H1 (cell line): ENCODE data around the gene F7. TPM values are rescaled to one million over a fixed set of nuclear protein-coding genes. Genes with fewer than 3 reads are reported as not detected.
A peak's percentile ranks its signal among the peaks of the same experiment; 100 is the strongest.

Source experiments
- CTCF ChIA-PET: fragments of 300-600 bp; sonication (Branson Sonifier 250); formaldehyde crosslinking; loops from one replicate; lab custom pipeline; 2021; ENCODE audit not compliant: partially characterized antibody; lab: Charles Lee
- POLR2A ChIA-PET: fragments of 300-600 bp; sonication (Branson Sonifier 250); formaldehyde crosslinking; loops from one replicate; lab custom pipeline; 2021; ENCODE audit warnings: inconsistent platforms; ENCODE audit not compliant: partially characterized antibody; lab: Charles Lee
- DNase-seq, 2 experiments: peaks; one replicate each; pipeline versions ENCODE4 v3.0.0 to v3.0.0-alpha.2; 2010 to 2022; ENCODE audit warnings: low spot score in 2 of 2, low read depth in 1 of 2, mixed read lengths in 1 of 2
- FAIRE-seq: peaks from 2 replicates; lab custom pipeline; 2011; peaks lifted over from hg19 to GRCh38; lab: Jason Lieb, UNC
- H2AFZ ChIP-seq: 2 replicates; pipeline ENCODE4 v1.8.1; 2012; ENCODE audit warnings: low read length, inconsistent platforms
- H2AK5ac ChIP-seq: 2 replicates; pipeline ENCODE4 v1.6.1; 2013; ENCODE audit warnings: low read depth, low read length
- H2BK120ac ChIP-seq: replicated peaks from 2 replicates; pipeline ENCODE3; 2013; ENCODE audit warnings: low read depth, low read length, inconsistent platforms
- H2BK12ac ChIP-seq: 2 replicates; pipeline ENCODE4 v1.6.1; 2013; ENCODE audit warnings: low read depth, low read length
- H2BK15ac ChIP-seq: 2 replicates; pipeline ENCODE4 v1.6.1; 2013; ENCODE audit warnings: low read length
- H2BK20ac ChIP-seq: 2 replicates; pipeline ENCODE4 v1.6.1; 2013; ENCODE audit warnings: low read length
- H2BK5ac ChIP-seq: 2 replicates; pipeline ENCODE4 v1.6.1; 2013; ENCODE audit warnings: low read depth, low read length
- H3K14ac ChIP-seq: 2 replicates; pipeline ENCODE4 v1.6.1; 2013; ENCODE audit warnings: inconsistent platforms; ENCODE audit not compliant: insufficient read length
- H3K18ac ChIP-seq: 2 replicates; pipeline ENCODE4 v1.6.1; 2013; ENCODE audit warnings: low read length; ENCODE audit errors: extremely low read depth
- H3K23ac ChIP-seq: 2 replicates; pipeline ENCODE4 v1.6.1; 2013; ENCODE audit warnings: inconsistent platforms; ENCODE audit not compliant: insufficient read length
- H3K23me2 ChIP-seq: 2 replicates; pipeline ENCODE4 v1.6.1; 2013; ENCODE audit warnings: low read depth, low read length
- H3K27ac ChIP-seq: 2 replicates; pipeline ENCODE4 v1.6.1; 2011; ENCODE audit warnings: low read depth, low read length, inconsistent platforms
- H3K27me3 ChIP-seq, 4 experiments: replicated peaks in 1 of 4; 1 replicate in 1 of 4; 2 replicates in 3 of 4; pipeline versions ENCODE4 v1.6.1 to v1.8.1; 2011 to 2013; ENCODE audit warnings: low read length in 3 of 4, mild to moderate bottlenecking in 3 of 4, inconsistent platforms in 2 of 4, mixed read lengths in 2 of 4, moderate library complexity in 1 of 4; ENCODE audit not compliant: control insufficient read depth in 3 of 4, insufficient read depth in 3 of 4; ENCODE audit errors: extremely low read depth in 1 of 4
- H3K36me3 ChIP-seq, 4 experiments: 2 replicates each; pipeline versions ENCODE4 v1.6.1 to v1.8.1; 2011 to 2013; ENCODE audit warnings: mild to moderate bottlenecking in 4 of 4, low read length in 3 of 4, moderate library complexity in 2 of 4, control low read depth in 1 of 4, inconsistent platforms in 1 of 4; ENCODE audit not compliant: insufficient read depth in 4 of 4, control insufficient read depth in 2 of 4
- H3K4ac ChIP-seq: replicated peaks from 2 replicates; pipeline ENCODE3; 2013; ENCODE audit warnings: low read length, low read depth, mixed read lengths, inconsistent platforms; ENCODE audit not compliant: insufficient read length
- H3K4me1 ChIP-seq, 4 experiments: replicated peaks in 1 of 4; 1 replicate in 1 of 4; 2 replicates in 3 of 4; pipeline versions ENCODE4 v1.6.1 to v1.8.1; 2011 to 2013; ENCODE audit warnings: low read length in 3 of 4, inconsistent platforms in 2 of 4, mixed read lengths in 1 of 4; ENCODE audit not compliant: insufficient read depth in 4 of 4, control insufficient read depth in 3 of 4
- H3K4me2 ChIP-seq, 2 experiments: 2 replicates each; pipeline versions ENCODE4 v1.6.1 to v1.8.1; 2011 to 2013; ENCODE audit warnings: low read depth in 2 of 2, low read length in 2 of 2, control low read depth in 1 of 2, inconsistent platforms in 1 of 2, mild to moderate bottlenecking in 1 of 2; ENCODE audit not compliant: insufficient read depth in 1 of 2
- H3K4me3 ChIP-seq, 4 experiments: fragments of 200-600, 300-600 bp in 1 of 4; sonication (generic), shearing (Covaris generic), sonication (Bioruptor Twin) in 1 of 4; 2 replicates each; pipeline versions ENCODE4 v1.5.1 to v1.8.1; 2011 to 2016; ENCODE audit warnings: low read length in 4 of 4, low read depth in 3 of 4, control low read depth in 2 of 4, inconsistent platforms in 2 of 4, mild to moderate bottlenecking in 2 of 4, mixed read lengths in 1 of 4, moderate library complexity in 1 of 4; ENCODE audit not compliant: insufficient read depth in 2 of 4; ENCODE audit errors: extremely low read depth in 1 of 4
- H3K56ac ChIP-seq: replicated peaks from 2 replicates; pipeline ENCODE3; 2013; ENCODE audit warnings: low read depth, mild to moderate bottlenecking, mixed read lengths, low read length, inconsistent platforms; ENCODE audit not compliant: insufficient read length
- H3K79me1 ChIP-seq: 2 replicates; pipeline ENCODE4 v1.6.1; 2013; ENCODE audit warnings: low read depth, low read length, control low read depth
- H3K79me2 ChIP-seq, 2 experiments: 2 replicates each; pipeline versions ENCODE4 v1.6.1 to v1.8.1; 2012 to 2013; ENCODE audit warnings: low read length in 2 of 2, mild to moderate bottlenecking in 2 of 2, inconsistent platforms in 1 of 2; ENCODE audit not compliant: insufficient read depth in 2 of 2, control insufficient read depth in 1 of 2
- H3K9ac ChIP-seq, 4 experiments: replicated peaks in 1 of 4; 1 replicate in 1 of 4; 2 replicates in 3 of 4; pipeline versions ENCODE4 v1.6.1 to v1.8.1; 2011 to 2013; ENCODE audit warnings: low read depth in 3 of 4, low read length in 3 of 4, control low read depth in 2 of 4, mild to moderate bottlenecking in 2 of 4, moderate library complexity in 2 of 4, inconsistent platforms in 1 of 4; ENCODE audit errors: extremely low read depth in 1 of 4
- H3K9me3 ChIP-seq, 2 experiments: 2 replicates each; pipeline versions ENCODE4 v1.6.1 to v1.8.1; 2012 to 2013; ENCODE audit warnings: mild to moderate bottlenecking in 2 of 2, moderate library complexity in 2 of 2, control low read depth in 1 of 2, inconsistent platforms in 1 of 2, low read depth in 1 of 2, low read length in 1 of 2, mixed read lengths in 1 of 2; ENCODE audit not compliant: insufficient read depth in 2 of 2
- H4K20me1 ChIP-seq, 2 experiments: replicated peaks in 1 of 2; 2 replicates each; pipeline versions ENCODE3 to v1.8.1; 2011 to 2013; ENCODE audit warnings: inconsistent platforms in 2 of 2, low read length in 2 of 2, mild to moderate bottlenecking in 1 of 2; ENCODE audit not compliant: insufficient read depth in 2 of 2, control insufficient read depth in 1 of 2
- H4K5ac ChIP-seq: 2 replicates; pipeline ENCODE4 v1.6.1; 2013; ENCODE audit warnings: low read length, low read depth, mixed read lengths, inconsistent platforms; ENCODE audit not compliant: insufficient read length
- H4K8ac ChIP-seq: 2 replicates; pipeline ENCODE4 v1.8.0; 2013; ENCODE audit warnings: mild to moderate bottlenecking, moderate library complexity, low read length, inconsistent platforms; ENCODE audit not compliant: insufficient read depth; ENCODE audit errors: extremely low read depth
- H4K91ac ChIP-seq: replicated peaks from 2 replicates; pipeline ENCODE3; 2013; ENCODE audit warnings: low read length, mixed read lengths, inconsistent platforms; ENCODE audit not compliant: insufficient read length
- ASH2L ChIP-seq: fragments of 200-600, 300-600 bp; sonication (generic); IDR thresholded peaks from one replicate; pipeline ENCODE4 v1.7.1; 2017; ENCODE audit warnings: low read length
- E2F6 ChIP-seq: IDR thresholded peaks from 2 replicates; pipeline ENCODE4 v1.6.1; 2012; ENCODE audit warnings: inconsistent platforms
- KDM4A ChIP-seq: IDR thresholded peaks from one replicate; pipeline ENCODE4 v1.7.1; 2012; ENCODE audit warnings: low read depth, mild to moderate bottlenecking, moderate library complexity, low read length, inconsistent platforms; ENCODE audit not compliant: severe bottlenecking
- MAX ChIP-seq: IDR thresholded peaks from 2 replicates; pipeline ENCODE4 v1.6.1; 2012; ENCODE audit warnings: inconsistent platforms
- PHF8 ChIP-seq: fragments of 200-600 bp; sonication (generic); conservative IDR thresholded peaks from 2 replicates; pipeline ENCODE4 v1.7.1; 2012; ENCODE audit warnings: low read depth, mild to moderate bottlenecking, inconsistent platforms, low read length, moderate library complexity
- RFX5 ChIP-seq: IDR thresholded peaks from 2 replicates; pipeline ENCODE4 v1.6.1; 2011; ENCODE audit warnings: low read depth, low read length, improper control_type of control experiment, borderline replicate concordance
- RNF2 ChIP-seq: fragments of 200-900, 300-1000 bp; sonication (generic); IDR thresholded peaks from 2 replicates; pipeline ENCODE4 v1.7.1; 2016; ENCODE audit warnings: borderline replicate concordance, low read depth, mild to moderate bottlenecking, antibody characterized with exemption, low read length; ENCODE audit not compliant: poor library complexity, severe bottlenecking; ENCODE audit errors: missing control alignments
- WGBS, 2 experiments: shearing (Covaris generic) in 1 of 2; methylation state at CpG; one replicate each; pipeline versions ENCODE4 v1.1.6 to v1.1.7; 2013 to 2015; ENCODE audit warnings: low lambda C conversion rate in 2 of 2, mixed read lengths in 2 of 2, inconsistent platforms in 1 of 2, low coverage in 1 of 2, missing lambda C conversion rate in 1 of 2; ENCODE audit not compliant: insufficient replicate concordance in 2 of 2, insufficient coverage in 1 of 2, insufficient read length in 1 of 2; ENCODE audit errors: extremely low coverage in 1 of 2, missing lambda C conversion rate in 1 of 2; 5-methylcytosine and 5-hydroxymethylcytosine counted together
- polyA plus RNA-seq, 7 experiments: library from polyadenylated mRNA; depleted of rRNA in 3 of 7; stranded (reverse) in 5 of 7; unstranded in 2 of 7; fragments of >200 nt in 5 of 7; fragments of 200-250 nt in 2 of 7; gene quantifications; 1 replicate in 5 of 7; 2 replicates in 1 of 7; 4 replicates in 1 of 7; pipeline versions ENCODE4 v1.2.1 to v1.2.3, GENCODE V29; 2011 to 2013; ENCODE audit warnings: missing spikeins in 2 of 7, mixed read lengths in 2 of 7
- total RNA-seq: library from RNA; stranded (reverse); fragmentation: NEBNext Ultra II Directional; extraction: Animal tissue kit (Norgen Biotek cat#: 25700); gene quantifications from 2 replicates; pipeline ENCODE4 v1.2.1, GENCODE V29; 2021

The F7 gene
- total and polyA plus RNA-seq, 2 of the 8 experiments (the other 6 are each of a cell fraction or from before 2014, with no cell fraction given), result 0.43 to 0.98 TPM

- Histone ChIP-seq H4K20me1 (peaks cover 0 to 2% of the 10 kb centered on the region in 2 experiments), H2AFZ (peak overlapping the region; percentile 72; the same call in 1 of the 2 replicates), H3K23ac (no peak overlapping the region), H3K4ac (no peak overlapping the region), H3K4me3 (peak overlapping the region; percentile 26 to 64 (median 30); a peak in 6 of 8 replicates), H2BK15ac (0 out of 2 replicates have a peak overlapping the region, but pooled peaks have one; percentile 29), H4K8ac (peak overlapping the region; percentile 92), H3K4me1 (peaks cover 0 to 13% (median 6%) of the 10 kb centered on the region in 4 experiments; a peak in 6 of 7 replicates), H3K36me3 (peaks cover 0 to 5% (median 0%) of the 10 kb centered on the region in 4 experiments; a peak in 1 of 8 replicates), H2BK20ac (no peak overlapping the region), H4K91ac (peak overlapping the region; percentile 54), H2BK5ac (peak overlapping the region; percentile 44; the same call in 1 of the 2 replicates), H3K27ac (no peak overlapping the region), H2BK120ac (no peak overlapping the region), H3K4me2 (peak overlapping the region; percentile 71 to 79), H4K5ac (no peak overlapping the region), H3K79me2 (no peaks in the 10 kb centered on the region), H3K27me3 (peaks cover 21 to 24% (median 23%) of the 10 kb centered on the region in 4 experiments; a peak in 6 of 7 replicates), H3K9ac (no peak overlapping the region), H3K14ac (no peak overlapping the region), H3K18ac (peak overlapping the region; percentile 71; the same call in 1 of the 2 replicates), H2AK5ac (no peak overlapping the region), H3K9me3 (peaks cover 2 to 4% of the 10 kb centered on the region in 2 experiments; a peak in 2 of 4 replicates), H2BK12ac (peak overlapping the region; percentile 60; the same call in 1 of the 2 replicates), H3K23me2 (peaks cover 12% of the 10 kb centered on the region; the same call in 1 of the 2 replicates), H3K56ac (no peak overlapping the region), H3K79me1 (no peaks in the 10 kb centered on the region)
- WGBS, 2 experiments, result 45% methylated on average over 38 of the region's 73 CpGs; no CpG with 5 or more reads in 1 of the 2 experiments
- ChIA-PET POLR2A (interaction anchor here (1.0 to 1.7 kb wide), 3 partner anchors 11 to 17 kb away, joined by 3 to 6 read pairs (median 4); partner anchors contain the start of gene F10), CTCF (no interaction called here)
- DNase-seq (peak in 1 of 2 experiments; percentile 74), FAIRE-seq (no peak)
- TF ChIP-seq E2F6 (peak; percentile 96), ASH2L (peak; percentile 59), RNF2 (peak; percentile 47), KDM4A (no peak), PHF8 (0 out of 2 replicates have a peak, but pooled peaks have one; percentile 22), RFX5 (no peak), MAX (peak; percentile 93)
Measured at GRCh38 chr13:113109151-113110047, 3.8 kb downstream of the F7 start.
